Measurements from ENCODE around the gene MSX1. TPM values are rescaled to one million over a fixed set of nuclear protein-coding genes. Genes with fewer than 3 reads are reported as not detected.

MSX1 gene
- total and polyA plus RNA-seq, 11 donors, result 2.2 to 7.4 (median 4.2) TPM

DNA sequence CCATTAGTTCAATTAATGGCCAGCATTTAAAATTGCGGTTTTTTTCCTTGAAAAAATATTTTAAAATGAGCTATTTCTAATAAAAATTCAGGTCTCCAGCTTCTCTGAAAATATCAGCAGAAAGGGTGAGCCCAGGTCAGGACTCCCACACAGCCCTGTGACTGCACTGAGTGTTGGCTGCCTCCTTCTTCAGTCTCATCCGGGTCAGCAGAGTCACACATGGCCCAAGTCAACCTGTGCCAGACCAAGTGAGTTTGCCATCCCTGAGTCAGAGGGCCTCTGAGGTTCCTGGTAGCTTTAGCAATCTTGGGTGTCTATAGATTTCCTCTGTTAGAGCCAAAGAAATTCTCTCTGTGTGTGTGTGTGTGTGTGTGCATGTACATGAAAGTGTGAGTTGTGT is 22.1 kb upstream of the MSX1 start:
- Histone ChIP-seq H3K27me3 (peaks cover 0 to 28% (median 12%) of the 10 kb centered on the region in 9 donors), H3K36me3 (no peaks in the 10 kb centered on the region), H3K9me3 (peaks cover 0 to 9% (median 0%) of the 10 kb centered on the region in 12 donors), H3K4me1 (no peaks in the 10 kb centered on the region), H3K27ac (no peak overlapping the region), H3K4me3 (no peak overlapping the region)
- TF ChIP-seq, protein P1, sequence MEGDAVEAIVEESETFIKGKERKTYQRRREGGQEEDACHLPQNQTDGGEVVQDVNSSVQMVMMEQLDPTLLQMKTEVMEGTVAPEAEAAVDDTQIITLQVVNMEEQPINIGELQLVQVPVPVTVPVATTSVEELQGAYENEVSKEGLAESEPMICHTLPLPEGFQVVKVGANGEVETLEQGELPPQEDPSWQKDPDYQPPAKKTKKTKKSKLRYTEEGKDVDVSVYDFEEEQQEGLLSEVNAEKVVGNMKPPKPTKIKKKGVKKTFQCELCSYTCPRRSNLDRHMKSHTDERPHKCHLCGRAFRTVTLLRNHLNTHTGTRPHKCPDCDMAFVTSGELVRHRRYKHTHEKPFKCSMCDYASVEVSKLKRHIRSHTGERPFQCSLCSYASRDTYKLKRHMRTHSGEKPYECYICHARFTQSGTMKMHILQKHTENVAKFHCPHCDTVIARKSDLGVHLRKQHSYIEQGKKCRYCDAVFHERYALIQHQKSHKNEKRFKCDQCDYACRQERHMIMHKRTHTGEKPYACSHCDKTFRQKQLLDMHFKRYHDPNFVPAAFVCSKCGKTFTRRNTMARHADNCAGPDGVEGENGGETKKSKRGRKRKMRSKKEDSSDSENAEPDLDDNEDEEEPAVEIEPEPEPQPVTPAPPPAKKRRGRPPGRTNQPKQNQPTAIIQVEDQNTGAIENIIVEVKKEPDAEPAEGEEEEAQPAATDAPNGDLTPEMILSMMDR (IDR thresholded peaks at IDR 0.05), result no peak
- no peak for TF ChIP-seq POLR2A (IDR thresholded peaks at IDR 0.05)
- intact Hi-C loops (cut with DNase I), result no loop called here
- DNase-seq (no peak), ATAC-seq (no peak)
- 70 to 84% (median 79%) methylated on average over 2 of the region's 2 CpGs for WGBS, 4 donors

DNA sequence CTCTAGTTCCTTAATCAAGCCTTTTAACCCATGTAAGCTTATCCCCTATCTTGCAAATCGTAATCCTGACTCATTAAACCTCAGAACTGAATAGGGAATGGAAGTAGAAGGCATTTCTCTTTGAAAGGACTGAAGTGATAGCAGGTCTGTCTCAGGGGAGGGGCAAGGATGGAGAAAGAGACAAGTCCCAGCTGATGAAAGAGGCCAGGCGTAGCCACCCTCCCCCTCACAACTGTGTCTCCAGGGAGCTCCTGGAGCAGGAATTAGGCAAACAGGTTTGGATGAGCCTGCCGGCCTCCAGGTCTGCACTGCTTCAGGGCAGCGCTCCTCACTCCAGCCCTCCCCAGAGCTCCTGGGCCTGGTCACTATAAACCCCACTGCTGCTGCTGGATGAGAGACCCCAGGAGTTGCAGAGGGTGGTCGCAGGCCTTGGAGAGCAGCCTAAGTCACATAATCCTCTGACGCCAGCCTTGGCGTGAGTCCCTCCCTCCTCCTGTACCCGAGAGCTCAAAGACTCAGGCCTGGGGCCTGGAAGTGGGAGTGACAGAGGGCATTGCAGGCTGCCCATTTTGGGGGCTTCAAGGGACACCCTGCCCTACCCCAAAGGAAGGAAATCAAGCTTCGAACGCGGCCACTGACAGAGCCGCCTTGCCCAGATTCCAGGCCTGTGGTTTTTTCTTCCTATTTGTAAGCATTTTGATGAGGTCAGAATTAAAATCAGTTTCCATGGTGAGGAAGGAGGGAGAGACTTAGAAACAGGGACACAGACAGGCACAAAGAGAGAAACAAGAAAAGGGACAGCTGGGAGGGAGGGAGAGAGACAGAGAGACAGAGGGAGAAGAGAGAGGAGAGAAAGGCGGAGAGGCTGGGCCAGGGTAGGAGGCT is 21.2 kb upstream of the MSX1 start:
- DNase-seq (no peak), ATAC-seq (no peak)
- Histone ChIP-seq H3K36me3 (no peaks in the 10 kb centered on the region), H3K9me3 (peaks cover 0 to 9% (median 0%) of the 10 kb centered on the region in 12 donors), H3K4me1 (no peaks in the 10 kb centered on the region), H3K4me3 (no peak overlapping the region), H3K27ac (no peak overlapping the region), H3K27me3 (peaks cover 0 to 38% (median 14%) of the 10 kb centered on the region in 9 donors)
- no peak for TF ChIP-seq POLR2A (IDR thresholded peaks at IDR 0.05)
- TF ChIP-seq, protein P1 (IDR thresholded peaks at IDR 0.05), result no peak
- WGBS, 4 donors, result 50 to 53% (median 52%) methylated on average over 12 to 13 of the region's 13 CpGs
- intact Hi-C loops (cut with DNase I), result no loop called here

DNA sequence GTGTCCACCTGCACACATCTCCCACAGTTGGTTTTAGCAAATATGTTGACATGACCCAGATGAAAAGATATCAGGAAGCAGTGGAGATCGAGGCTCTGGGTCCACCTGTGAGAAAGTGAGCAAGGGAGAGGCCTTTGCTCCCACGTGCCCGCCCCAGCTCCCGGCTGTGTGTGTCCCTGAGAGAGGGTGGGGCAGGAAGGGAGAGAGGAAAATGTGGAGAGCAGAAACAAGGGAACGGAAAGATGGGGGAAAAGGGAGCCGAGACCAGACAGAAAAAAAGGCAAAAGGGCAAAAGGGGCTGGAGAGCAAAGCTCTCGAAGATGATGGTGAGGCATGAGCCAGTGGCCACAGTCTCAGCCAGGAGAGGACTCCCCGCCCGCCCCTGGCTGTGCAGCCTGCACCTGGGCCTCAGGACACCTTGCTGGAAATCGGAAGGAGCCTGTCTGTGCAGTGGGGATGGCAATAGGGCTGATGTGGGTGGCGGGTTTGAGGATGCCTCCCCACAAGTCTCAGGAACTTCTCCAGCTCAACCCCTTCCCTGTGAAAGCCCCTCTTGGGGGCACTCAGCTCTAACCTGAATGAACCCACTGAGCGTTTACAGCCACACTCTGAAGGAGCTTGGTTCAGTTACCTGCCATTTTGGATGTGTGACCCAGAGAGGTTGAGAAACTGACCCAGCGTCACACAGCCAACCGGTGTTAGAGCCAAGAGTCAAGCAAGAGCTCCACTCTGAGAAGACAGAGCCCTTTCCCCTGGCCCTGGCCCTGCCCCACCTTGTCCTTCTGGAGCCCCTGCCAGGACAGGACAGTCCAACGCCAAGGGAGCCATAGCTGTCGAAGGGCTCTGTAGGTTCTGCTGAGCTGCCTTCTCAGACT is 20.3 kb upstream of the MSX1 start:
- WGBS, 4 donors, result 55 to 65% (median 59%) methylated on average over 15 to 16 of the region's 16 CpGs

More for the DNA sequence above, 20.3 kb upstream of the MSX1 start:
- H3K9me3 ChIP-seq, result peaks cover 0 to 9% (median 0%) of the 10 kb centered on the region in 12 donors
- H3K36me3 ChIP-seq, result no peaks in the 10 kb centered on the region
- ATAC-seq, result no peak
- no peak for DNase-seq
- intact Hi-C loops (cut with DNase I), result no loop called here
- H3K4me3 ChIP-seq, result no peak overlapping the region
- no peak overlapping the region for H3K27ac ChIP-seq
- H3K27me3 ChIP-seq, result peaks cover 0 to 45% (median 15%) of the 10 kb centered on the region in 9 donors
- H3K4me1 ChIP-seq, result no peaks in the 10 kb centered on the region
- no peak for TF ChIP-seq POLR2A (IDR thresholded peaks at IDR 0.05)
- TF ChIP-seq, protein P1 (IDR thresholded peaks at IDR 0.05), result no peak

Data from heart left ventricle (tissue), 16 donors.